GM04503 (cell line): ENCODE measurements around the gene ENOX1.

Experiments used
- DNase-seq: peaks from one replicate; pipeline ENCODE4 v3.0.0-alpha.2; 2012; ENCODE audit warnings: low read depth

ENOX1 gene

GRCh38 chr13:43669964-43670363 is 116.8 kb downstream of the ENOX1 start:
- no peak for DNase-seq

- DNase-seq, result no peak
Observed at GRCh38 chr13:43669101-43669500, 117.7 kb downstream of the ENOX1 start.

- no peak for DNase-seq
Observed at GRCh38 chr13:43666403-43666802, 120.4 kb downstream of the ENOX1 start.

GRCh38 chr13:43665388-43665787 is 121.4 kb downstream of the ENOX1 start:
- no peak for DNase-seq

GRCh38 chr13:43664700-43665191 is 122.0 kb downstream of the ENOX1 start:
- peak; percentile 55 for DNase-seq

GRCh38 chr13:43663474-43664090 is 123.2 kb downstream of the ENOX1 start:
- DNase-seq, result peak; percentile 6

GRCh38 chr13:43662976-43663375 is 123.8 kb downstream of the ENOX1 start:
- no peak for DNase-seq

GRCh38 chr13:43661161-43661830 is 125.5 kb downstream of the ENOX1 start:
- DNase-seq, result no peak

GRCh38 chr13:43657485-43657884 is 129.3 kb downstream of the ENOX1 start:
- no peak for DNase-seq

GRCh38 chr13:43653980-43654379 is 132.8 kb downstream of the ENOX1 start:
- DNase-seq, result no peak

- no peak for DNase-seq
Observed at GRCh38 chr13:43653395-43653794, 133.4 kb downstream of the ENOX1 start.

GRCh38 chr13:43652760-43653159 is 134.0 kb downstream of the ENOX1 start:
- DNase-seq, result no peak

GRCh38 chr13:43650882-43651281 is 135.9 kb downstream of the ENOX1 start:
- DNase-seq, result no peak

GRCh38 chr13:43648733-43649132 is 138.0 kb downstream of the ENOX1 start:
- DNase-seq, result no peak

GRCh38 chr13:43647471-43647870 is 139.3 kb downstream of the ENOX1 start:
- DNase-seq, result no peak

- DNase-seq, result no peak
Observed at GRCh38 chr13:43640476-43640875, 146.3 kb downstream of the ENOX1 start.

- no peak for DNase-seq
Observed at GRCh38 chr13:43631106-43631505, 155.7 kb downstream of the ENOX1 start.

- DNase-seq, result peak; percentile 15
Observed at GRCh38 chr13:43629691-43630480, 156.9 kb downstream of the ENOX1 start.

GRCh38 chr13:43626994-43627393 is 159.8 kb downstream of the ENOX1 start:
- DNase-seq, result no peak

GRCh38 chr13:43614063-43614462 is 172.7 kb downstream of the ENOX1 start:
- DNase-seq, result no peak

GRCh38 chr13:43611281-43612273 is 175.2 kb downstream of the ENOX1 start:
- DNase-seq, result no peak
